Mucosa of rectum (tissue), 2 donors: ENCODE measurements around the gene FANCD2.
A peak's percentile ranks its signal among the peaks of the same experiment; 100 is the strongest.

ENCODE experiments used
- H3K27ac ChIP-seq, 2 donors: one replicate each; pipeline ENCODE4 v1.7.0; 2013; ENCODE audit warnings: inconsistent platforms in 2 of 2, low read depth in 2 of 2, low read length in 2 of 2
- H3K27me3 ChIP-seq, 2 donors: one replicate each; pipeline ENCODE4 v1.7.0; 2013; ENCODE audit warnings: low read length in 2 of 2; ENCODE audit not compliant: control insufficient read depth in 2 of 2, insufficient read depth in 2 of 2
- H3K36me3 ChIP-seq, 2 donors: one replicate each; pipeline ENCODE4 v1.7.0; 2013; ENCODE audit warnings: low read length in 2 of 2; ENCODE audit not compliant: control insufficient read depth in 2 of 2, insufficient read depth in 2 of 2
- H3K4me1 ChIP-seq, 2 donors: one replicate each; pipeline ENCODE4 v1.7.0; 2013; ENCODE audit warnings: low read length in 2 of 2, mild to moderate bottlenecking in 1 of 2; ENCODE audit not compliant: control insufficient read depth in 2 of 2, insufficient read depth in 2 of 2
- H3K4me3 ChIP-seq, 2 donors: one replicate each; pipeline ENCODE4 v1.7.0; 2013; ENCODE audit warnings: low read length in 2 of 2
- H3K9ac ChIP-seq, 2 donors: one replicate each; pipeline ENCODE4 v1.7.0; 2013; ENCODE audit warnings: low read length in 2 of 2, low read depth in 1 of 2, mild to moderate bottlenecking in 1 of 2
- H3K9me3 ChIP-seq, 2 donors: one replicate each; pipeline ENCODE4 v1.7.0; 2013; ENCODE audit warnings: low read length in 2 of 2; ENCODE audit not compliant: control insufficient read depth in 2 of 2
- donor health status: healthy.
- donor health status: Normal muscosa, but diverticular disease.

Gene FANCD2

GRCh38 chr3:10026084-10026890 lies at the start of gene FANCD2:
FANCD2 (plus strand) TSS chr3:10026437; CDS start chr3:10028658, 2,221 bp downstream.
- Histone ChIP-seq H3K4me1 (peaks cover 9 to 19% of the 10 kb centered on the region in 2 donors), H3K9ac (peak within 1 kb of the TSS; percentile 74 to 94), H3K36me3 (peaks cover 15 to 21% of the 10 kb centered on the region in 2 donors), H3K27ac (peak within 1 kb of the TSS; percentile 58 to 75), H3K4me3 (peak within 1 kb of the TSS; percentile 82 to 99), H3K9me3 (no peaks in the 10 kb centered on the region), H3K27me3 (no peaks in the 10 kb centered on the region)

GRCh38 chr3:9976721-9977709 lies 49.2 kb upstream of the FANCD2 start:
- no peak overlapping the region for H3K4me3 ChIP-seq
- no peaks in the 10 kb centered on the region for H3K9me3 ChIP-seq
- H3K27ac ChIP-seq = no peak overlapping the region
- H3K4me1 ChIP-seq = no peaks in the 10 kb centered on the region
- no peaks in the 10 kb centered on the region for H3K27me3 ChIP-seq
- peaks cover 33 to 43% of the 10 kb centered on the region in 2 donors for H3K36me3 ChIP-seq
- H3K9ac ChIP-seq = no peak overlapping the region

- Histone ChIP-seq H3K27ac (no peak overlapping the region), H3K9me3 (no peaks in the 10 kb centered on the region), H3K4me3 (no peak overlapping the region), H3K27me3 (no peaks in the 10 kb centered on the region), H3K9ac (no peak overlapping the region), H3K4me1 (no peaks in the 10 kb centered on the region), H3K36me3 (peaks cover 25 to 33% of the 10 kb centered on the region in 2 donors)
Measured at GRCh38 chr3:9978710-9979305, 47.4 kb upstream of the FANCD2 start.

- Histone ChIP-seq H3K9ac (no peak overlapping the region), H3K36me3 (peaks cover 16 to 32% of the 10 kb centered on the region in 2 donors), H3K27ac (no peak overlapping the region), H3K4me3 (no peak overlapping the region), H3K27me3 (no peaks in the 10 kb centered on the region), H3K9me3 (no peaks in the 10 kb centered on the region), H3K4me1 (peaks cover 2 to 4% of the 10 kb centered on the region in 2 donors)
Measured at GRCh38 chr3:9980251-9980650, 46.0 kb upstream of the FANCD2 start.

- peaks cover 0 to 3% of the 10 kb centered on the region in 2 donors for H3K36me3 ChIP-seq
- H3K27ac ChIP-seq = peak overlapping the region; percentile 73 to 78
- H3K27me3 ChIP-seq = no peaks in the 10 kb centered on the region
- peaks cover 17 to 21% of the 10 kb centered on the region in 2 donors for H3K4me1 ChIP-seq
- H3K9ac ChIP-seq = peak overlapping the region; percentile 88 to 99
- H3K9me3 ChIP-seq = no peaks in the 10 kb centered on the region
- peak overlapping the region; percentile 100 for H3K4me3 ChIP-seq
Measured at GRCh38 chr3:9986230-9986725, 40.0 kb upstream of the FANCD2 start.

- peaks cover 3 to 8% of the 10 kb centered on the region in 2 donors for H3K36me3 ChIP-seq
- no peaks in the 10 kb centered on the region for H3K9me3 ChIP-seq
- no peak overlapping the region for H3K9ac ChIP-seq
- no peak overlapping the region for H3K4me3 ChIP-seq
- no peaks in the 10 kb centered on the region for H3K4me1 ChIP-seq
- no peak overlapping the region for H3K27ac ChIP-seq
- H3K27me3 ChIP-seq = no peaks in the 10 kb centered on the region
Measured at GRCh38 chr3:9994086-9994844, 32.0 kb upstream of the FANCD2 start.

GRCh38 chr3:10000686-10001085 lies 25.6 kb upstream of the FANCD2 start:
- H3K9ac ChIP-seq = no peak overlapping the region

GRCh38 chr3:10002951-10003350 lies 23.3 kb upstream of the FANCD2 start:
- H3K27ac ChIP-seq = no peak overlapping the region
- H3K4me1 ChIP-seq = no peaks in the 10 kb centered on the region
- H3K9me3 ChIP-seq = no peaks in the 10 kb centered on the region
- no peaks in the 10 kb centered on the region for H3K27me3 ChIP-seq
- no peak overlapping the region for H3K4me3 ChIP-seq
- peaks cover 3 to 11% of the 10 kb centered on the region in 2 donors for H3K36me3 ChIP-seq
- no peak overlapping the region for H3K9ac ChIP-seq

More at GRCh38 chr3:10000686-10001085, 25.6 kb upstream of the FANCD2 start:
- no peaks in the 10 kb centered on the region for H3K9me3 ChIP-seq
- no peaks in the 10 kb centered on the region for H3K4me1 ChIP-seq
- H3K4me3 ChIP-seq = no peak overlapping the region
- H3K27me3 ChIP-seq = no peaks in the 10 kb centered on the region
- H3K27ac ChIP-seq = no peak overlapping the region
- H3K36me3 ChIP-seq = peaks cover 3 to 11% of the 10 kb centered on the region in 2 donors

GRCh38 chr3:10004506-10004905 lies 21.7 kb upstream of the FANCD2 start:
- H3K27me3 ChIP-seq = no peaks in the 10 kb centered on the region
- no peaks in the 10 kb centered on the region for H3K9me3 ChIP-seq
- peaks cover 4 to 9% of the 10 kb centered on the region in 2 donors for H3K4me1 ChIP-seq
- no peak overlapping the region for H3K27ac ChIP-seq
- no peak overlapping the region for H3K4me3 ChIP-seq
- peaks cover 0 to 3% of the 10 kb centered on the region in 2 donors for H3K36me3 ChIP-seq
- no peak overlapping the region for H3K9ac ChIP-seq
